NCI-H128 (cell line): ENCODE results near the gene TAF5L.

ENCODE experiments used
- DNase-seq: peaks from one replicate; lab custom pipeline; 2025; ENCODE audit not compliant: unreplicated experiment; lab: John Stamatoyannopoulos, UW

The TAF5L gene

DNA sequence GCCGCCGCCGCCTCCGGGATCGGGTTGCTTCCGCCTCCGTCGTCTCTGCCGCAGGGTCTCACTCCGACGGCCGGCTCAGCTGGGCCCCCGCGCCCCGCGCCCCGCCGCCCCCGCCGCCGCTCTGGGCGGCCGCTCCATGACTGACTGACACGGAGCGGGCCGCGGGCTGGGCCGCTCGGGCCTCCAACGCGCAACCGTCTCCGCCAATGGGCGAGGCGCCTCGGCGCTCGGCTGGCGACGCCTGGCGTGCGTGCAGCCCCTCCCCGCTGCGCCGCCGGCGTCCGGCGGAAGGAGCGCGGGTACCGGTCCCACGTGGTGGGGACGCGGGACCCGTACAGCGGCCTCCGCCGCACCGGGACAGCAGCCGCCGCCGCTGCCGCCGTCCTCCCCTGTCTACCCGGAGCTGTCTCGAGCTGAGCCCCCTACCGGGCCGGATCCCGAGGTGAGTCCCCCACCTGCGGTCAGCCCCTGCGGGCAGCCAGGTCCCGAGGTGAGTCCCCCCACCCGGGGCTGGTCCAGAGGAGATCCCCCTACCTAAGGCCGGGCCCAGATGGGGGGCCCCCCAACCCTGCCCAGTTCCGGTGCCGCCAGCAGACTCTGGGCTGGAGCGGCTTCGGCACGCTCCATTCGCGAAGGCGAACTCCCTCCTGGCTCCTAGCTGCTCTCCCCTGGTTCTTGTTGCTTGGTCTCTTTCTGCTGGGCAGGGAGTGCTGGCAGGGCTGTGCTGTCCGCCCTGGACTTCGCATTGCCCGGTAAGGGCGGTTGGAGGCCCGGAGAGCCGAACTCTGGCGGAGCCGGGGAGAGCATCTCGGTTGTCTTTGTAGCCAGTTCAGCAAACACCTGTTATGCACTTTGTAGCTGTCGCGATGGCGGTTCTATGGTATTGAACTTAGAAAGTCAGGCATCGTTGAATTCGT lies at the start of gene TAF5L, which contains the start of gene URB2:
TSS of gene TAF5L (minus strand) at position 208 of the 917 bp plus-strand sequence. CDS start 11,640 bp downstream, outside the sequence.
TSS of gene URB2 (plus strand) at position 333 of the 917 bp plus-strand sequence. CDS start 1,387 bp downstream, outside the sequence.
- peak; percentile 84 for DNase-seq

DNA sequence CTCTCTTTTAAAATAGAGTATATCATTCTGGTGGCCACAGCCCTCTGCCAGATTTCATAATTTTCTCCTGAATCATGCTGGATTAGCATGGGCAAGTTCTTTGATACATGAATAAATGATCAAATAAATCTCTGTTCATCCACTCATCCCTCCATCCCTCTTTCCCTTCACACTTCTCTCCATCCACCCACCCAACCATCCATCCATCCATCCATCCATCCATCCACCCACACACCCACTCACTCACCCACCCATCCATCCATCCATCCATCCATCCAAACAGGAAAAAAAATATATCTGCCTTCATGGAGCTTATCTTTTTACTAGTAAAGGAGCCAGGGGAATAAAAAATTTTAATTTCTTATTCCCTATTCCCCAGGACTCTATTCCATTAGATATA lies 49.5 kb upstream of the TAF5L start:
- DNase-seq, result no peak

DNA sequence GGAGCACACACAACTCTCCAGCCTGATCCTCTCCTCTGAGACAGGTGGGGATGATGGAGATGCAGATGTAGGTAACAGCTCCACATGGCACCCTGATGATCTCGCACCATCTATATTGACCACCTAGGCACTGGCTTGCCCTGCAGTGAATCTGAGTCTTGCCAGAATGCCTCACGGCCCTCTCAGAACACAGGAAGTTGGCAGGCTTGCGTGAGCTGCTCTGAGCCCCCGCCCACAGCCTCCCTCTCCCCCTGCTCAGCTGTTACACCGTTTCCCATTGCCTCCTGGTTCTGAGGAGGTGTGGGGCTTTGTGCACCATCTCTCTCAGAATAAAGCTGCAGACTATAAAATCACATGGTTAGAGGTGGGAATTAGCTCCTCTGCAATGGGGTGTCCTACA lies 48.1 kb upstream of the TAF5L start:
- no peak for DNase-seq

DNA sequence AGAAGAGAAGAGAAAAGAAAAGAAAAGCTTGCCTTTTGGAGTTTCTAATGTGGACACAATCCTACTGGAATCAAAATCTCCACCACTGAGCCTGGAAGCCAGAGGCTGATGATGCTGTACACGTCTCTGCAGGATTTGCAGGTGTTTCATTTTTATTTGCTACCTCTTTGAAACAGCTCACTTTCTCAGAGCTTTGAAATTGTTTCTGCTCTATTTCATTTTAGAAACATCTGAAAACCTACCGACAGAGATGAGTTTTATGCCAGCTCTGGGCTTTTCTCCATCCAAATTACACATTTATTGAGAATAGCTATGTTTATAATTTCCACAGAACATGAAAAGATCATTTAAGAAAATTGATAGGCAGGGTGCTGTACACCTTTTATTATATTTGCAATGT lies 46.3 kb upstream of the TAF5L start:
- no peak for DNase-seq

DNA sequence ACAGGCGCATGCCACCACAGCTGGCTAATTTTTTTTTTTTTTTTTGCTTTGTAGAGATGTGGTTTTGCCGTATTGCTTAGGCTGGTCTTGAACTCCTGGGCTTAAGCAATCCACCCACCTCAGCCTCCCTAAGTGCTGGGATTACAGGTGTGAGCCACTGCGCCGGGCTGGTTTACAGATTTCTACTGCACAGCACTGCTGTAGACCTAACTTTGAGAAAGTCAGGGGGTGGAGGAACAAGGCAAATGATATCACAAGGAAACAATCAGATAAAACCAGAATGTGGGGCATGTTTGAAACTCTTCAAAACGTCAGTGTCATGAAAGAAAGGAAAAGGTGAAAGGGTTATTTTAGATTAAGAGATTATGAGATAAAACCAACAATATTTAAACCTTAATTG lies 45.4 kb upstream of the TAF5L start:
- no peak for DNase-seq

DNA sequence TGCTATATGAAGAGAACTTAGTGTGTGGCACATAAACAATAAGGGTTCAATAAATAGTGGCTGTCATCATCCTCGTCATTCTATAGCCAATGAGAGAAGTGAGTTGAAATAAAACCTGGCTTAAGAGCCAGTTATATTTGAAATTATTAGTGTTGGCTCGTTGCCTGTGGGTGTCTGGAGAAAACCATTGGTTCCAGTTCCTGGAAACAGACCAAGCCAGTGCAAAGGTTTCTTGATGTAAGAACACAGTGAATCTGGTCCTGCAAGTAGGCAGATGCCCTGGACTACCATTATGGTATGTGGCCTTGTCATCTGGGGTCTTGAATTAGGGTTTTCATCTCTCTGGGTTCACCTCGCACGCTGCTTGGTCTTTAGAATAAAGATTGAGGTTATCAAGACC lies 43.4 kb upstream of the TAF5L start:
- DNase-seq, result no peak

DNA sequence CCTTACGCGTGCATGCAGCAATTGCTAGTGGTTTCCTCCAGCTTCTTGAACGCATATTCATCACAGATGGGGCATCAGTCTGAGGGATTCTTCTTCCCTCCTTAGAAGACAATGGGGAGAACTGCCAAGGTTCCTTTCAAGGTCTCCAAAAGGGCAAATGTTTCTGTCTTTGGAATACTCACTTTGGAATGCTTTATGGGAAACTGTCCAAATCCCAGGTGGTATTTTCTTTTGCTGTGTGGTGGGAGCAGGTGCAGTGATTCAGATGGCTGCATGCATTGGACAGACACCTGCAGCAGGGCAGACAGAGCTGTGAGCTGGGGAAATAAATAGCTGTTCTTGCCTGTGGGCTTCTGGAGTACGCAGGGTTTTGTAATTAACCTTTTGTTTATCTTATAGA lies 40.7 kb upstream of the TAF5L start:
- no peak for DNase-seq

DNA sequence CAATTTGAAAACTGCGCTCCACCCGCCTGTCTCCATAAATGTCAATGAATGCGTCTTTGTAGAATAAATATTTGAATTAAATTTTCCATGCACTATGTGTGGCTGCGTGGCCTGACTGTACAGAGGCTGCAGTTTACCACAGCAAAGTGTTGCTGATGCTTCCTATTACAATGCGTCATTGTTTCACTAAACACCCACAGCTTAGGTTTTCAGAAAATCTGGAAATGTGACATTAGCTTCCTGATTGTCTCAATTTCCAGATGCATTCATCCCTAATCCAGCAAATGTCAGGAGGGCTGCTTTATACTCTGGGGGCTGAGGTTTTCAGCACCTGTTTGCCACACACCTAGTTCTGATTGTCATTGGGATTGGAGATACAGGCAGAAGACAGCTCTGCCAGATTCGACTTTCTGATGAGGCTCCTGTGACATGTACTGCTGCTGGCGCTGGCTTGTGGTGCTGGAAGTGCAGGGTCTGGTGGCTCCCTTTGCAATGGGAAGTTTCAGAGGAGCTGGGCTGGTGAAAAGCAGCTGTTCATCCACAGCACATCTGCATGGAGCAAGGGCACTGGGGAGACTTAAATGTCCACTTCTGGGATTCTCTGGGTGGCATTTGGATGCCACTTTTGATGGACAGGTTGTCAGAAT lies 40.1 kb upstream of the TAF5L start:
- DNase-seq, result no peak

DNA sequence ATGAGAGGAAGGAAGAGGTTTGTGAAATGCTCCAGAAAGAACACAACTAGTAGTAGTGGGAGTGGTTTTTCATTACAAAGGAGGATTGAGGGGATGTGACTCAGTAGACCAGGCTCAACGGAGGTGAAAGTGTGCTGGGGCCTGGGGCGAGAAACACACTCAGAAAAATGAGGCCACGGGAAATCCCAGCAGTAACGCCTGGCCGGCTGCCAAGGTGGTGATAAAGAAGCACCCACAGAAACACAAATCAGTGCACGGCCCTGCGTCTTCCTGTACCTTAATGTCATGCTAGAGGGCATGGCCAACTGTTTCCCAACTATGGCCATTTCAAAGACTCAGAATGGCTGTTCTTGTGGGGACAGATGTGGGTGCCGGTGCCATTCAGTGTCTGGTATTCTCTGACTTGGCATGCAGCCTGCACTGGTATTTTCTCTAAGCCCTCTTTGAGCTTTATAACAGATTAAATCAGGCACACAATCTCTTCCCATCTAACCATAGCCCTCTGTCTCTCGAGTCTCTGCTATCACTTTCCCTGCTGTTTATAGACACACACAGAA lies 38.3 kb upstream of the TAF5L start:
- no peak for DNase-seq

DNA sequence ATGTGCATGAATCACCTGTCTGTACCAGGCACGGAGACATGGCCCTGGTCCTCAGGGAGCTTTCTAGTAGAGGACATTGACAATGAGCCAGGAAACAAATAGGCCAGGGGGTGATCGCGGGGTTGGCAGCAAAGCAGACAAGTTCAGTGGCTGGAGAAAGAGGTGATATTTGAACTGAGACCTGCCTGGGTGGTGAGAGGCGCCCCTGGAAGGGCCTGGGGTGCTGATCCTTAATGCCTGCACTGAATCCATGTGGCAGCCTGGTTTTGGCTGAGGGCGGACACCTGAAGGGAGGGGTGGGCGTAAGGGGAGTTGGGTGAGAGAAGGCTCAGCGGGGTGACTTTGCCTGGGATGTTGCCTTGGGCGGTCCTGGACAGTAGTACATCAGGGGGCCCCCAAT lies 36.0 kb upstream of the TAF5L start:
- no peak for DNase-seq

DNA sequence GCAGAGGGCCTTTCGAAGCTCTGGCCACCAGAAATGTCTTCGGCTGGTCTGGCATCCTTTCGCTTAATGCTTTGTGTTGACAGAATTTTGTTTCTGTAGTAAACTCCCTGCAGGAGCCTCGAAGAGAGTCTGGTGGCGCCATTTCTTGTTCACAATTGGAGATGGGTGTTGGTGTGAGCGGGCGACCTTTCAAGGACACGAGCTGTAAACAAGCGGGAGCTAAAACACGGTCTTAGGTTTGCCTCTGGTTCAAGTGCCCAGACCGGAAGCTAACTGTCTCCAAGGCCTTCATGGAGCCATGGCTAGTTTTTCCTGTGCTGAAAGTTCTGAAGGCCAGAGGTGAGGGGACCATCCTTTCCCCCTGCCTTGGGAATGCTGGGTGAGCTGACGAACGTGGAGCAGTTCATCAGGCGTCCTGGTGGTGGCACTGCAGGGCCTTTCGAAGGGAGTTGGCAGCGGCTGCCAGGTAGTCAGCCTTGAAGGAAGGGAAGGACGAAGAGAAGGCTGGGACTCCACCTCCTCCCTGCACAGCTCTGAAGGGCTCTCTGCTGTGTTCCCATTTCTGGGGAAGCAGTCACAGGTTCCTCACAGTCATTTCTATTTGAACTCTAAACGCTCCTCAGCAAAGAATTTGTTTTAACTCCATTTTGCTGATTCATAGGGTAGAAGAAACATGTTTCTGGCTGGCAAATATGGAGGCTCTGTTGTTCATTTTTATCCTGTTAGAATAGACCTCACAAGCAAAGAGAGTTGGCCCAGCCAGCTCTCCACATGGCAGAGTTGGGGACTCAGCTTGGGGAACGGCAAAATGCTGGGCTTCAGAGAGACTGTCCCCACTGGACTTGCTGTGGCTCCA lies 35.3 kb upstream of the TAF5L start:
- DNase-seq, result peak; percentile 66

DNA sequence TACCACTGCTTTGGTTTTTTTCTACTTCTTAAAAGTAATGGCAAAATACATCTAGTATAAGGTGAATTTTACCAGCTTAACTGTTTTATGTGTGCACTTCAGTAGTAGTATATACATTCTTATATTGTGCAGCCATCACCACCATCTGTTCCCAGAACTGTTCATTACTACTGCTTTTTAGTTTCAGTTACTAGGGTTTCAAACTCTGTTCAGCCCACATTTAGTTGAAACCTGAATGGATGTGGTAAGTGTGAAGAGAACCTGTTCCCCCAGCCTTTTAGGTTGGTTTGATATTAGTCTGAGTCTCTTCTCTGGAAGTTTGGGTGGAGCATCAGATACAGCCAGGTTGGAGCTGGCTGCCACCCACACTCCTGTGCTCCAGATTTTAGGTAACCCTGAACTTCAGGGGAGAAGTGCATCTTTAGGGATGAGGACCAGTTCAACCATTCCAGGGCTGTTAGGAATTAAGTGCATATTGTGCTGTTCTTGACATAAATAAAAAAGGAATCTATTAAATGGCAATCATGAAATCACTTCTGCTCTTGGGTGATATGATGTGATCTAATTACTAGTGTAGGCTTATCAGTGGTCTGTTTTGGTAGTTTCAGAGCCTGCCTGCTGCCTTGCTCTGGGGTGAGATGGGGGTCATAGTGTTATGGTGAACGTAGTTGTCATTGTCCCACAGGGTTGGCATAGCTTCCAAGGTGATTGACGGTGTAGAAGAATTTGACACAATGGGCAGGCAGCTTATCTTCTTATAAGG lies 32.3 kb upstream of the TAF5L start:
- DNase-seq, result no peak

DNA sequence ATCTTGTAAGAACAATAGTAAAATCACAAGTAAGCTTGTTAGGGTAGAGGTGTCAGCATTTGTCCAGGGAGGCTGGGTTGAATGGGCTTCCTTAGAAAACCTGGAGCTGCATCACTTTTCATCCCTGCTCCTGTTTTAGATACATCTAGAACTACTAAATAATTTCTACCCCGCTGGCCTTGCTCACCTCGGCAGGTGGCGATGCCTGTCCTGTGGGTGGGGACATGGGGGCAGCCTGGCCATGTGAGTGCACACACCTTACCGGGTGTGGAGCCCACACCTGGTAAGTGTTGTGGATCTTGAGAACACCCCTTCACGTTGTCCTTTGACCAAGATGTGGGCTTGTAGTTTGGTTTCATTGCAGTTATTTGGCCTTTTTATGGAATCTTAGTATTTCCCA lies 29.9 kb upstream of the TAF5L start:
- DNase-seq, result no peak

DNA sequence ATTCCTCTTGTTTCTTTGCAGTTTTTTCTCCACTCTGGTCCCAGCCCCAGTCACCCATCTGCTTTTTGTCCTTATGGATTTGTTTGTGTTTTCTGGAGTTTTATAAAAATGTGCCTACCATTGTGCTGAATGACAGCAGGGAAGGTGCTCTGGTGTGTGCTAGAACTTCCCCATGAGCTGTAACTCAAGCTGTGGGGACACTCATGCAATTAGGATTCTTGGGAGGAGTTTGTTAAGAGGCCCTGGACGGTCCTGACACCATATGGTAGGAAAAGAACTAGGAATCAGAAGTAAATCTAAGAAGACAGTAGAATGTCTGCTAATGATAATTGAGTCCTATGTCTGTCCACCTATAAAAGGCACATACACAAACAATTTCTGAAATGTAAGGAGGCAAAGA lies 27.5 kb upstream of the TAF5L start:
- no peak for DNase-seq

DNA sequence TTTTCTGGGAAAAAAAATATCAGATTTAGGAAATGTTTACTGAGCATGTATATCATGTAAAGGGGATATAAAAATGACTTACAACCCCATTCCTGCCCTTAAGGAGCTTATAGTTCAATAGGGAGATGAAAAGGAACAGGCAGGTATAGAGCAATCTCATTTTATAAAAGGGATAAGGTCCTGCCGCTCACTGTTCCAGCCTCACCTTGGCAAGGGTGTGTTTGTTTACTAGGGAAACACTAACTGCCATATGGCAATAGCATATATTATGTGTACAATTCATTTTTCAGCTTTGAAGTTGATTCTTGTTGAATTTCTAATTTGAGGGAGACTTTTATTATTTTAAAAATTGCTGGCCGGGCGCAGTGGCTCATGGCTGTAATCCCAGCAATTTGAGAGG lies 25.6 kb upstream of the TAF5L start:
- DNase-seq, result no peak

DNA sequence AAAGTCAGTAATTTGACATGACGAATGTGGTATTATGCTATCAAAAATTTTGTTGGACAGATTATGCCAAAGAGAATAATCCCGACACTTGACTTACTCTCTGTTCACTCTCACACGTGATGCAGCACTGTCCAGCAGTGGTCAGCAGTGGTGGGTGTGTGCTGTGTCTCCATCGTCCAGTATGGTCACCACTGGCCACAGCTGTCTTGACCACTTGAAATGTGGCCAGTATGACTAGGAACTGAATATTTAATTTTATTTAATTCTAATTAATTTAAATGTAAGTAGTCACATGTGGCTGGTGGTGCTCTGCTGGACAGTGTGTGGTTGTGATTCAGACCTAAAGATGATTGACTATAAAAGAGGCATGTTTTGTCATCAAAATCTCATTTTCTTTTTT lies 24.1 kb upstream of the TAF5L start:
- DNase-seq, result no peak

DNA sequence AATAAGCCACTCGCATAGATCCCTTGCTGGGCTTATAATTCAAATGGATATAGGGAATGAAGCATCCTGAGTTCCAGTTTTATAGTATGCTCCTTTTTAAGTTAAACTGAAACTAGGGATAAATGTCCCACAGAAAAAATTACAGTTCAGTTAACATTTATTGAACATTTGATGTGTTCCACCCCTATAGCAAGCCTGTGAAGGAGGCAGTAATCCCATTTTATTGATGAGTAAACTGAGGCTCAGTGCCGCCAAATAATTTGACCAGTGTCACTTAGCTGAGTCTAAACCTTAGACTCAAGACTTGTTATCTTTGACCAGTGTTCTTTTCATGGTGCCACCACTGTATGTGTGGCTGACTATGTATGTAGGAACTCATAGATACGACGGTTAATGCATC lies 22.5 kb upstream of the TAF5L start:
- no peak for DNase-seq

DNA sequence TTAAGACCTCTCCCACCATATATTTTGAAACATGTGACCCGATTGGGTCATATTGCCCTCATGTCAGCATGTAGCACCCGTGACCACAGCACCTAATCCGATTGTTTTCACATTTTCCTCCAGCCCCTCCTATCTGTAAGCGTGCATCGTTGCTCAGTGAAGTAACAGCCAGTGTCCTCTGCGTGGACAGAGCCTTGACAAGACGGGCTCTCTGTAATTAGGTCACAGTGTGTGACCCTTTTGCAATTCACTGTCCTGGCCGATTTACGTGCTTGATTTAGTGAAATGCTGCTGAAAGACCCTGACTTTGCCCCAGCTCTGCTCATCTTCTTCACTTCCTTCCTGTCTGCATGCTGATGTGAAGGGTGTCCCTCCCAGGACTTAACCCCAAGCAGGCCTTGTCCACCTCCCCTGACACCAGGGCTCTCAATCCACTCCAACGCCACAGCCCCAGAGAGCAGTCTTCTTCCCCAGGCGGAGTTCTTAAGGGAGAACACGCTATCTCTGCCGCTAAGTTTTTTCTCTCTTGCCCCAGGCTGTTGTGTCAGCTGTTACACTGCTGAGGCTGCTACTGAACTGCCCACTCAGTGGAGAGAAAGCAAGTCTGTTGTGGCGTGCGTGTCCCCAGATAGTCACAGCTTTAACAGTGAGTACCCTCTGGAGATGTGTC lies 19.5 kb upstream of the TAF5L start:
- DNase-seq, result no peak

DNA sequence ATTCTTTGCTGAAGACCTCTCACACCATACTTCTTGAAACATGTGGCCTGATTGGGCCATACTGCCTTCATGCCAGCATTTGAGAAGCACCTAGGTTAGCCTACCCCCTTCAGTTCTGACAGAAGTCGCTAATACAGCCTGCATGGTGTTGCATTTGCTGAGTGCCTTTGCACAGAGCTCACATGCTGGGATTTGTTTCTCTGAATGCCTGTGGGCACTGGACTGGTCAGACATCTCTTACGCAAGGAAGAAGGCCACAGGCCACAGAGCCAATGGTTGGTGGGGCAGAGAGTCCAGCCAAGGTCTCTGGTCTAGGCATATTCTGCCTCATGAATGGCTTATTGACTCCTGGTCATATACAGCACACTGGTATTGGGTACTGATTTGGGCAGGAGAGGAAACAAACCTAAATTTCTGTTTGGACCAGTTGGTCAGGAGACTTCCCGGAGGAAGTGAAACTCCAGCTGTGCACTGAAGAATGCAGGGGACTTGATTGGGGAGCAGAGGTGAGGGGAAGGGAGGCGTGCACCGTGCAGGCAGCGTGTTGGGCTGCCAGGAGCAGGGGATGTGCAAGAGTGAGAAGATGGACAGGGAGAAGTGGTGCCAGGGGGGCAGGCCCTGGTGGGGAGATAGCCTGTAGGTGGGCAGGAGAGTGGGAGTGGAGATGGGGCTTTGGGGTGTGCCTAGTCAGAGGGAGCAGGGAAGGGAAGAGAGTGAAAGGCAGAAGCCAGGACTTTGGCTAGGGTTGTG lies 18.2 kb upstream of the TAF5L start:
- DNase-seq, result no peak
